ENCODE measurements around the gene THBS4.

The THBS4 gene

GRCh38 chr5:80048084-80048780 lies 13.1 kb downstream of the THBS4 start:
- DNase-seq, result no peak

GRCh38 chr5:80052464-80052863 lies 17.3 kb downstream of the THBS4 start:
- no peak for DNase-seq

- DNase-seq, result no peak
These were observed 19.5 kb downstream of the THBS4 start for GRCh38 chr5:80054682-80055081.

- DNase-seq, result peak; percentile 59
These were observed 20.5 kb downstream of the THBS4 start for GRCh38 chr5:80055491-80056170.

GRCh38 chr5:80057099-80057498 lies 22.0 kb downstream of the THBS4 start:
- no peak for DNase-seq

- no peak for DNase-seq
These were observed 22.8 kb downstream of the THBS4 start for GRCh38 chr5:80057921-80058320.

GRCh38 chr5:80059354-80059980 lies 24.3 kb downstream of the THBS4 start:
- DNase-seq, result no peak

GRCh38 chr5:80060966-80061365 lies 25.8 kb downstream of the THBS4 start:
- DNase-seq, result no peak

GRCh38 chr5:80061547-80061946 lies 26.4 kb downstream of the THBS4 start:
- no peak for DNase-seq

GRCh38 chr5:80064124-80064523 lies 29.0 kb downstream of the THBS4 start:
- no peak for DNase-seq

GRCh38 chr5:80067016-80067415 lies 31.9 kb downstream of the THBS4 start:
- no peak for DNase-seq

GRCh38 chr5:80067531-80068245 lies 32.5 kb downstream of the THBS4 start:
- DNase-seq, result no peak

- no peak for DNase-seq
These were observed 33.1 kb downstream of the THBS4 start for GRCh38 chr5:80068246-80068636.

- DNase-seq, result no peak
These were observed 33.6 kb downstream of the THBS4 start for GRCh38 chr5:80068775-80069174.

- DNase-seq, result no peak
These were observed 34.2 kb downstream of the THBS4 start for GRCh38 chr5:80069251-80069800.

- DNase-seq, result no peak
These were observed 34.8 kb downstream of the THBS4 start for GRCh38 chr5:80069918-80070318.

- DNase-seq, result no peak
These were observed 35.3 kb downstream of the THBS4 start for GRCh38 chr5:80070338-80071056.

- no peak for DNase-seq
These were observed 36.4 kb downstream of the THBS4 start for GRCh38 chr5:80071510-80072021.

GRCh38 chr5:80072103-80073073 lies 37.2 kb downstream of the THBS4 start:
- DNase-seq, result no peak

GRCh38 chr5:80076131-80077050 lies 41.2 kb downstream of the THBS4 start:
- DNase-seq, result no peak

All from NCI-H510A (cell line).